AG10803 (cell line): Measurements from ENCODE around the gene PKD1L1.
"Not testable (repeated sequence)": the region's sequence is repeated elsewhere in the genome, so short reads cannot be mapped to it uniquely, and the experiment has no call there.

ENCODE experiments used
- DNase-seq: peaks from one replicate; pipeline ENCODE4 v3.0.0; 2010; ENCODE audit warnings: low read depth
- H3K4me3 ChIP-seq: 2 replicates; pipeline ENCODE4 v1.5.1; 2011; ENCODE audit warnings: mild to moderate bottlenecking, low read length, control low read depth
- TF ChIP-seq, protein P1 (sequence below): conservative IDR thresholded peaks from 2 replicates; pipeline ENCODE4 v1.5.1; 2011; ENCODE audit warnings: mild to moderate bottlenecking, low read length, control low read depth, inconsistent platforms

PKD1L1 gene

DNA sequence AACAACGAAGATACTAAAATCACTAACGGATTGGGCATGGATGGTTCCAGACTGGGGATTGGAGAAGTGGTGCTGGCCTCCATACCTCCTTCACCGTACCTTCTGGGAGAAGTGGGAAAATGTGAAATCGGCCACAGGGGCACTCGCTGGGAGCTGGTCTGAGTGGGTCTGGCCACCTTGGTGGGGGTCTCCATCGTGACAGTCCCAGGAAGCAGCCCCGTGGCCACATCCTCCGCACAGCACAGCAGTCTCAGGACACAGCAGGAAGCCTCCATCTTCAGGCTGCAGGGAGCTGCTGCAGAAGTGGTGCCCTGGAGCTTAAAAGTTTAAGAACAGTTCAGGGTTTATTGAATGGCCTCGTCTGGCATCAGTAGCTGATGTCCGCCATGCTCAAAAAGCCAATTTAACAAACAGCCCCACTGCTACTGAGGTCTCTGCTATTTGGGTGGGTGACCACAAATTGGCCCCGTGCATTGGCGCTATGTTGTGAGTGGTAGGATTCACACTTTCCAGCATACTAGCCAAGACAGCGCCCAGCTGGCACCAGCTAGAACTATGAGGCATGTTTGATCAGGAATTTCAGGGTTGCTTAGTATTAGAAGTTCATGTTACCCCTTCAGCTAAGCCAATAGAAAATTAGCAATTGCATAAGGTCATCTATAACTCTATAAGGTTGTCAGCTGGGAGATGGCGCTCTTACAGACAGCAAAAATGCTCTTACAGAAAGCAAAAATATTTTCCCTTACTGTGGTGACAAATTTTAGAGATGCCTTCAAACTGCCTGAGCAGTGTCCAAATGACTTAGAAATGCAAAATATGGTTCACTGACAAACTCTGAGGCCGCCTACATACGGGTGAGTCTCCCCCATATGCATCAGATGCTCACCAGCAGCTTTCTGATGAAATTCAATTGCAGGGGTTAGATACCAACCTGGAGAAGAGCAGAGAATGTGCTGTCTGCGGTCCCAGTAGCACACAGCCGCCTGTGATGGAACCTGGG, 17.0 kb downstream of the PKD1L1 start:
- peak; percentile 55 for DNase-seq
- H3K4me3 ChIP-seq: no peak overlapping the region
- TF ChIP-seq, protein P1, sequence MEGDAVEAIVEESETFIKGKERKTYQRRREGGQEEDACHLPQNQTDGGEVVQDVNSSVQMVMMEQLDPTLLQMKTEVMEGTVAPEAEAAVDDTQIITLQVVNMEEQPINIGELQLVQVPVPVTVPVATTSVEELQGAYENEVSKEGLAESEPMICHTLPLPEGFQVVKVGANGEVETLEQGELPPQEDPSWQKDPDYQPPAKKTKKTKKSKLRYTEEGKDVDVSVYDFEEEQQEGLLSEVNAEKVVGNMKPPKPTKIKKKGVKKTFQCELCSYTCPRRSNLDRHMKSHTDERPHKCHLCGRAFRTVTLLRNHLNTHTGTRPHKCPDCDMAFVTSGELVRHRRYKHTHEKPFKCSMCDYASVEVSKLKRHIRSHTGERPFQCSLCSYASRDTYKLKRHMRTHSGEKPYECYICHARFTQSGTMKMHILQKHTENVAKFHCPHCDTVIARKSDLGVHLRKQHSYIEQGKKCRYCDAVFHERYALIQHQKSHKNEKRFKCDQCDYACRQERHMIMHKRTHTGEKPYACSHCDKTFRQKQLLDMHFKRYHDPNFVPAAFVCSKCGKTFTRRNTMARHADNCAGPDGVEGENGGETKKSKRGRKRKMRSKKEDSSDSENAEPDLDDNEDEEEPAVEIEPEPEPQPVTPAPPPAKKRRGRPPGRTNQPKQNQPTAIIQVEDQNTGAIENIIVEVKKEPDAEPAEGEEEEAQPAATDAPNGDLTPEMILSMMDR: no peak

DNA sequence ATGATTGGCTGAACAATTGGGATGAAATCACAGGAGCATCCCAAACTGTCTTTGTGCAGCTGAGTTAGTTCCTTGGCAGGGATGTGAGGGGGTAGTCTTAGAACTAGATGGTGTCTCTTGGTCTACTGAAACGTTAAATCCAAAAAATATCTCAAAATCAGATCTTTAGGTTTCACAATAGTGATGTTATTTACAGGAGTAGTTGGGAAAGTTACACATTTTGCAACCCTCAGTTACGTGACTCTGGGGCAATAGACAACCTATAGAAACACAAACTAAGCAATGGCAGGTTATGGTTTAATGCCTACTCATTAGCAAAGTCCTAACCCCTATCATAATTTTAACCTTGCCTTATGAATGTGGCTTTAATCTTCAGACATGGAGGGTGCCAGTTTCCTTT, 24.0 kb downstream of the PKD1L1 start:
- DNase-seq: no peak
- TF ChIP-seq, protein P1: no peak
- H3K4me3 ChIP-seq: no peak overlapping the region

DNA sequence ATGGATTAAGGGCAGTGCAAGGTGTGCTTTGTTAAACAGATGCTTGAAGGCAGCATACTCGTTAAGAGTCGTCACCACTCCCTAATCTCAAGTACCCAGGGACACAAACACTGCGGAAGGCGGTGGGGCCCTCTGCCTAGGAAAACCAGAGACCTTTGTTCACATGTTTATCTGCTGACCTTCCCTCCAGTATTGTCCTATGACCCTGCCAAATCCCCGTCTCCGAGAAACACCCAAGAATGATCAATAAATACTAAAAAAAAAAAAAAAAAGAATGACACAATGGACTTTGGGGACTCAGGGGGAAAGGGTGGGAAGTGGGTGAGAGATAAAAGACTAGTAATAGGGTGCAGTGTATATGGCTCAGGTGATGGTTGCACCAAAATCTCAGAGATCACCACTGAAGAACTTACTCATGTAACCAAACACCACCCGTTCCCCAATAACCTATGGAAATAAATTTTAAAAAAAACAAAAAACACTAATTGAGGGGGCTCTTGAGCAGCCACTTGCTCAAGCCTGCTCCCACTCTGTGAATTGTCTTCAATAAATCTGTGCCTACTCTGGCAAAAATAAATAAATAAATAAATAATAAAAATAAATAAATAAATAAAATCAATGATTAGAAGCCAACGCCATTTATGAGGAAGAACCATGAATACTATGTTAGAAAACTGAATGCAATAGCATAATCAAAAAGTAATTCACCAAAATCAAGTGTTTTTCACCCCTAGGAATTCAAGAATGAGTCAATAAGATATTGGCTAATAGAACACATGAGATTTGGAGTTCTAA, 25.0 kb downstream of the PKD1L1 start:
- not testable (repeated sequence) for H3K4me3 ChIP-seq, DNase-seq

DNA sequence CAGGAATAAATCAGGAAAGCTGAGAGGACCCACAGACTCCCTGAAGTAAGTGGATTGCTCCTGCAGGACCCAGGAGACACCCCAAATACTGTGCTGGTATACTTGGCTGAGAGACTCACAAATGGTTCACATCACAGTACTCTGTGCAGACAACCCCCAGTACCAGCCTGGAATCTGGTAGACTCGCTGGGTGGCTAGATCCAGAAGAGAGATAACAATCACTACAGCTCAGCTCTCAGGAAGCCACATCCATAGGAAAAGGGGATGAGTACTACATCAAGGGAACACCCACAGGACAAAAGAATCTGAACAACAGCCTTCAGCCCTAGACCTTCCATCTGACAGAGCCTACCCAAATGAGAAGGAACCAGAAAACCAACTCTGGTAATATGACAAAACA, 31.8 kb downstream of the PKD1L1 start:
- H3K4me3 ChIP-seq: not testable (repeated sequence)
- peak; percentile 21 for DNase-seq

DNA sequence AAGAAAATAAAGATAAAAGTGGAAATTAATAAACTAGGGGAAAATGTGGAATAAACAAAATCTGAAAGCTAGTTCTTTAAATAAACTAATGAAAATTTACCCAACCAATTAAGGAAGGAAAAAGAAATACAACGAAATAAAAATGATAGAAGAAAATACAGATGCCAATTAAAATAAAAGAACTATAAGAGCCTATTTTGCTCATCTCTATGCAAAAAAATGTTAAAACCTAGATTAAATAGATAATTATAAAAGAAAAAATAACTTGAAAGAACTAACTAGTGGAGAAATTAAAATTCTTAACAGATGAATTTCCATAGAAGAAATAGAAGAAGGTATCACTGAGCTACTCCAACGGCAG, 32.7 kb downstream of the PKD1L1 start:
- TF ChIP-seq, protein P1: no peak
- no peak overlapping the region for H3K4me3 ChIP-seq
- no peak for DNase-seq

DNA sequence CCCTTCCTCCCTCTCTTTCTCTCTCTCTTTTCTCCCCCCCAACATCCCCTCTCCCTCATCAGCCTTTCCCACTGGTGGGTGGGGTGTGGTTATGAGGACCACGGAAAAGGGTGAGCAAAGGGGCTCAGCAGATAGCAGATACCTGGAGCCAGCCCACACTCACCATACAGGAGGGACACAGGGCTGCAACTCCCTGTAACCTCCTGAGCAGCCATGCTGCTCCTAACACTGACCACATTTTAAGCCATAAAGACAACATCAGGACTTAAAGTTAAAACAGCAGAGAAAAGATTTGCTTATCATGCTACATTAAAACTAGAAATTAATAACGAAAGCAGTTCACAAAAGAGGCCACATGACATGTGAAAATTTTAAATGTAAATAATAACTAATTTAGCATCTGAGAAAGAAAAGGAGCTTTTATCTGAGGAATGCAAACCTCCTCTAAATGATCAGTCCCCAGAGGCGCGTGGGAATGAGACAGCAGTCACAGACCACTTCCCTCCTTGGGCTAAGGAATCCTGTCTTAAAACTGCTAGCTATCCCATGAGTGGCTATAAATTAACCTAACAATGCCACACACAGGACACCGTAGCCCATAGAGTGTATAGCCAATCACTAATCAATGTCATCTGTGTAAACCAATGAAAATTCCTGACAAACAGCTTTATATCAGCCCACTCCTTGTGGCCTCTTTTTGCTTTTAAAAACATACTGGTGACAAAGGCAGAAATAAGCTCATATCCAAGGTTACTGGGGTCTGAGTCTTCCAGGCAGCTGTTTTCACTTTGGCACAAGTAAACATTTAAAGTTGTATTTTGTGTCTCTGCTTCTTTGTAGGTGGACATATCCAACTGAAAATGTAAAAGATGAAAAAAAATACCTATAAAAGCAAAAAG, 33.3 kb downstream of the PKD1L1 start:
- H3K4me3 ChIP-seq: no peak overlapping the region
- peak; percentile 77 for DNase-seq
- TF ChIP-seq, protein P1: no peak

DNA sequence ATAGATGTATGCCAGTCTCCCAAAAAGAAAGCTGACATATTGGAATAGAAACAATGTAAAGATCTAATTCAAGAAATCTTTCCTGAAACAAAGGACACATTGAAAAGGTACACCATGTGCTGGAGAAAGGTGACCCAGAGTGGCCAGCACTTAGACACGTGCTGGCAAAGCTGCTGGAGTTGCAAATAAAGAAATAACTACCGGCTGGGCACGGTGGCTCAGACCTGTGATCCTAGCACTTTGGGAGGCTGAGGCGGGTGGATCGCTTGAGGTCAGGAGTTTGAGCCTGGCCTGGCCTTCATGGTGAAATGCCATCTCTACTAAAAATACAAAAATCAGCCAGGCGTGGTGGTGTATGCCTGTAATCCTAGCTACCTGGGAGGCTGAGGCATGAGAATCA, 35.9 kb downstream of the PKD1L1 start:
- no peak overlapping the region for H3K4me3 ChIP-seq
- TF ChIP-seq, protein P1: no peak
- no peak for DNase-seq
